ENCODE measurements around the gene NGRN.
"Not testable (repeated sequence)": the region's sequence is repeated elsewhere in the genome, so short reads cannot be mapped to it uniquely, and the experiment has no call there.

Gene NGRN

DNA sequence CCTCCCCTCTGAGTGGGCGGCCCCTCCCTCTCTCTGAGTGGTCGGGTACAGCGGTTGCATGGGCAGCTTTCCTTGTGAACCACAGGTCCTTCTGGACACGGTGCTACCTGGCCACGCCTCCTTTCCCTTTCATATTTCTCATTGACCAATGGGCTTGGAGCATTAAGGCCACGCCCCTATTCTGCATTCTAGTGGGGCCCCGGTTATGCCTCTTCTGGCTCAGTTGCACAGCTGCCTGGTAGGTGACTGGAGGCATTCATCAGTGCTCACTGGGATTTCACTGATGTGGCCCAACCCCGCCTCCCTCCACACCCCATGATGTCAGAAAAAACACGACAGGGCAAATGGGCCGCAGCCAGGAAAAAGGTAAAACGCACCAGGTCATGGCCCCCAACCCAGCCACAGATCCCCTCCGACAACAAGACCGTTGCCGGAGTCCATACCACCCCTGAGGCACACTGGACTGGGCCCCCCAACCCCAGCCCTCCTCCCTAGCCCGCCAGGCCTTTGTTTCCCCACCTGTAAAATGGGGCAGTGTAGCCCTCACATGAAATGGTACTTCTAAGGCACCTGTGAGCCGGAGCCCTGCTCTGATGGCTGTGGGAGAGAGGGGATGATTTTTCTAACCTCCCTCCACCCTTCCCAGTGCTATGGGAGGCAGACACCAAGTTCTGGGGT is 26.3 kb downstream of the NGRN start:
- Histone ChIP-seq H3K9ac (ENCODE audit: low read length) (no peak overlapping the region), H3K4me3 (ENCODE audit: low read length) (no peak overlapping the region), H3K36me3 (ENCODE audit: control insufficient read depth, insufficient read depth, low read length, severe bottlenecking) (no peaks in the 10 kb centered on the region), H3K27me3 (replicated peaks; ENCODE audit: control insufficient read depth, insufficient read depth, low read length) (no peaks in the 10 kb centered on the region), H3K9me3 (ENCODE audit: control insufficient read depth, low read length) (no peaks in the 10 kb centered on the region), H3K4me1 (ENCODE audit: control insufficient read depth, insufficient read depth, low read length) (peaks cover 13% of the 10 kb centered on the region)
- no peak for DNase-seq (ENCODE audit: low read depth)

DNA sequence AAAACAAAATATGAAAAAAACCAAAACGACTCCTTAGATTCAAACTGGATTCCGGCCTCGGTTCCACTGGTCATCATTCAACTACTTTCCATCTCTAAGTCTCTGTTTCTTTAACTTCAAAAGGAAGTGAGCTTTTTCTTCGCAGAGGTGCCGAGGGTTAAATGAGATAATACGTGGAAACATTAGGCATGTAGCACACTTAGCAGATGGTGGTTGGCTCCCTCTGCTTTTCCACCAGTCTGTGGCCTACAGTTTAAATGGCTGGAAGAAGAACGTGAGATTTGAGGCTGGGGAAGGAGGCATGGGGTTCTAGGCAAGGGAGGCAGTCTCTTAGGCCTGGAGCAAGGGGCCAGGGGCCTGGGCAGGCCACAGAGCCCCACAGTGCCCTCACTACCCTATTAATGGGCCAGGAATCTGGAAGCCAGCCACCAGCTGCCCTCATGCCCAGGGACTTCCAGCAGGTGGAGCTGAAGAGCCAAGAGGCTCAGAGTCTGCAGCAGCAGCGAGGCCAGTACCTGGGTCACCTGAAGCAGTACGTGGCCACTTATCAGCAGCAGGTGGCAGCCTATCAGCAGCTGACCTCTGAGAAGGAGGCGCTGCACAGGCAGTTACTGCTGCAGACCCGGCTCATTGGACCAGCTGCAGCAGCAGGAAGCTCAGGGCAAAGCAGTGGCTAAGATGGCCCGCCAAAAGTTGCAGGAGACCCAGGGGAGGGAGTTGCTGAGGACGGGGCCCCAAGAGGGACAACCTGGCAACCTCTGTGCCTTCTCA is 27.8 kb downstream of the NGRN start:
- not testable (repeated sequence) for H3K36me3 ChIP-seq (ENCODE audit: control insufficient read depth, insufficient read depth, low read length, severe bottlenecking); H3K27me3 ChIP-seq (replicated peaks; ENCODE audit: control insufficient read depth, insufficient read depth, low read length); H3K4me3 ChIP-seq (ENCODE audit: low read length); H3K9me3 ChIP-seq (ENCODE audit: control insufficient read depth, low read length); H3K9ac ChIP-seq (ENCODE audit: low read length)
- peaks cover 23% of the 10 kb centered on the region for H3K4me1 ChIP-seq (ENCODE audit: control insufficient read depth, insufficient read depth, low read length)
- DNase-seq (ENCODE audit: low read depth): peak; percentile 69

DNA sequence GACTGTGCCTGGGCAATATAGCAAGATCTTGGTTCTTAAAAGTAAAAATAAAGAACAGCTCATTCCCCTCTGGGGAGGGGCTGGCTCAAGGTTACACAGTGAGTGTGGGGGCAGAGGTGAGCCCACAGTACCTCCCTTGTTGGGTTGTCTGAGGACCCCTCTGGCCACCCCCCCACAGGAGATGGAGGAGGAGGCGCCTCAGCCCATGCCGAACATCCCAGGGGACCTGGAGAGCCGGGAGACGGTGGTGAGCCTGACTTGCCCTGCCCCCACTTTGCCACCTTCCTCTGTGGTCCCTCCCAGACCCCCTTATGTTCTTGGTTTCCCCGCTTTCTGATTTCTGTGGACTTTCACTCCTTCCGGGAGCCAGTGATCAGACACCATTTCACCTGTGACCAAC is 28.7 kb downstream of the NGRN start:
- no peaks in the 10 kb centered on the region for H3K27me3 ChIP-seq (replicated peaks; ENCODE audit: control insufficient read depth, insufficient read depth, low read length)
- peaks cover 30% of the 10 kb centered on the region for H3K4me1 ChIP-seq (ENCODE audit: control insufficient read depth, insufficient read depth, low read length)
- DNase-seq (ENCODE audit: low read depth): no peak
- H3K9ac ChIP-seq (ENCODE audit: low read length): no peak overlapping the region
- no peaks in the 10 kb centered on the region for H3K36me3 ChIP-seq (ENCODE audit: control insufficient read depth, insufficient read depth, low read length, severe bottlenecking)
- no peak overlapping the region for H3K4me3 ChIP-seq (ENCODE audit: low read length)
- no peaks in the 10 kb centered on the region for H3K9me3 ChIP-seq (ENCODE audit: control insufficient read depth, low read length)

- DNase-seq (ENCODE audit: low read depth): no peak
- no peak overlapping the region for H3K4me3 ChIP-seq (ENCODE audit: low read length)
- H3K9me3 ChIP-seq (ENCODE audit: control insufficient read depth, low read length): no peaks in the 10 kb centered on the region
- peaks cover 30% of the 10 kb centered on the region for H3K4me1 ChIP-seq (ENCODE audit: control insufficient read depth, insufficient read depth, low read length)
- H3K27me3 ChIP-seq (replicated peaks; ENCODE audit: control insufficient read depth, insufficient read depth, low read length): no peaks in the 10 kb centered on the region
- H3K36me3 ChIP-seq (ENCODE audit: control insufficient read depth, insufficient read depth, low read length, severe bottlenecking): no peaks in the 10 kb centered on the region
- no peak overlapping the region for H3K9ac ChIP-seq (ENCODE audit: low read length)
Observed at GRCh38 chr15:90294601-90295269, 29.3 kb downstream of the NGRN start.

DNA sequence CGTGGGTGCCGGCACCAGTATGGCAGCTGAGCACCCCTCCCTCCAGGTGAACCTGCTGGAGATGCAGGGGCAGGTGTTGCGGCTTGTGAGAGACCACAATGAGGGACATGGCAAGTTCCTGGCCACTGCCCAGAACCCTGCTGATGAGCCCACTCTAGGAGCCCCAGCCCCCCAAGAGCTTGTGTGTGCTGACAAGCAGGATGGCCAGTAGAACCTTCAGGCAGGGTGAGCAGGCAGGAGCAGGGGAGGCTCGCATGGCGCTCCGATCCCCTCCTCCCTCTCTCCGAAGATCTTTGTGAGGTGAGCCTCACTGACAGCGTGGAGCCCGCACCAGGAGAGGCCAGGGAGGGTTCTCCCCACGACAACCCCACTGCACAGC is 29.8 kb downstream of the NGRN start:
- no peaks in the 10 kb centered on the region for H3K27me3 ChIP-seq (replicated peaks; ENCODE audit: control insufficient read depth, insufficient read depth, low read length)
- H3K36me3 ChIP-seq (ENCODE audit: control insufficient read depth, insufficient read depth, low read length, severe bottlenecking): no peaks in the 10 kb centered on the region
- no peak overlapping the region for H3K4me3 ChIP-seq (ENCODE audit: low read length)
- H3K9ac ChIP-seq (ENCODE audit: low read length): no peak overlapping the region
- no peak for DNase-seq (ENCODE audit: low read depth)
- peaks cover 30% of the 10 kb centered on the region for H3K4me1 ChIP-seq (ENCODE audit: control insufficient read depth, insufficient read depth, low read length)
- no peaks in the 10 kb centered on the region for H3K9me3 ChIP-seq (ENCODE audit: control insufficient read depth, low read length)

- peak; percentile 51 for DNase-seq (ENCODE audit: low read depth)
- H3K9ac ChIP-seq (ENCODE audit: low read length): peak overlapping the region; percentile 49
- not testable (repeated sequence) for H3K9me3 ChIP-seq (ENCODE audit: control insufficient read depth, low read length)
Observed at GRCh38 chr15:90296316-90296884, 30.9 kb downstream of the NGRN start.

GRCh38 chr15:90297021-90297420 is 31.5 kb downstream of the NGRN start:
- peak overlapping the region; percentile 12 for H3K4me3 ChIP-seq (ENCODE audit: low read length)
- no peaks in the 10 kb centered on the region for H3K9me3 ChIP-seq (ENCODE audit: control insufficient read depth, low read length)
- H3K9ac ChIP-seq (ENCODE audit: low read length): peak overlapping the region; percentile 49
- H3K36me3 ChIP-seq (ENCODE audit: control insufficient read depth, insufficient read depth, low read length, severe bottlenecking): no peaks in the 10 kb centered on the region
- DNase-seq (ENCODE audit: low read depth): no peak
- H3K4me1 ChIP-seq (ENCODE audit: control insufficient read depth, insufficient read depth, low read length): peaks cover 38% of the 10 kb centered on the region
- H3K27me3 ChIP-seq (replicated peaks; ENCODE audit: control insufficient read depth, insufficient read depth, low read length): no peaks in the 10 kb centered on the region

More at GRCh38 chr15:90296316-90296884, 30.9 kb downstream of the NGRN start:
- Histone ChIP-seq H3K4me1 (ENCODE audit: control insufficient read depth, insufficient read depth, low read length) (peaks cover 33% of the 10 kb centered on the region), H3K4me3 (ENCODE audit: low read length) (peak overlapping the region; percentile 12)
- H3K27me3 ChIP-seq (replicated peaks; ENCODE audit: control insufficient read depth, insufficient read depth, low read length); H3K36me3 ChIP-seq (ENCODE audit: control insufficient read depth, insufficient read depth, low read length, severe bottlenecking): not testable (repeated sequence)

DNA sequence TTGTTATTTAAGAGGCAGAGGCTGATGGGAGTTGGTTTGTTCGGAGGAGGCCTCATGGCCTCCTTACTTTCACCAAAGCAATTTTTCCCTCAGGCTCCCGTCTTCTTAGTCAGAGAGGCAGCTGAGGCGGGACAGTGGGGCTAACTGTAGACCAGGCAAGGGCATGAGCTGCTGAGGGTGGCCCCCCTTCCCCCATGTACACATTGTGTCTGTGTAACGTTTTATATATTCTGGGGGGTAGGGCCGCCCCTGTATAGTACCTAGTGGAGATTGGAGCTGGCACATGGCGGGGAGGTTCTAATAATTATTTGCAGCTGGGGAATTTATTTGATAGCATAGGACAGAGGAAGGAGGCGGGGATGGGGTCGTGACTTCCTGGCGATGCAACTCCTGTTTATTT is 35.1 kb downstream of the NGRN start:
- DNase-seq (ENCODE audit: low read depth): no peak

DNA sequence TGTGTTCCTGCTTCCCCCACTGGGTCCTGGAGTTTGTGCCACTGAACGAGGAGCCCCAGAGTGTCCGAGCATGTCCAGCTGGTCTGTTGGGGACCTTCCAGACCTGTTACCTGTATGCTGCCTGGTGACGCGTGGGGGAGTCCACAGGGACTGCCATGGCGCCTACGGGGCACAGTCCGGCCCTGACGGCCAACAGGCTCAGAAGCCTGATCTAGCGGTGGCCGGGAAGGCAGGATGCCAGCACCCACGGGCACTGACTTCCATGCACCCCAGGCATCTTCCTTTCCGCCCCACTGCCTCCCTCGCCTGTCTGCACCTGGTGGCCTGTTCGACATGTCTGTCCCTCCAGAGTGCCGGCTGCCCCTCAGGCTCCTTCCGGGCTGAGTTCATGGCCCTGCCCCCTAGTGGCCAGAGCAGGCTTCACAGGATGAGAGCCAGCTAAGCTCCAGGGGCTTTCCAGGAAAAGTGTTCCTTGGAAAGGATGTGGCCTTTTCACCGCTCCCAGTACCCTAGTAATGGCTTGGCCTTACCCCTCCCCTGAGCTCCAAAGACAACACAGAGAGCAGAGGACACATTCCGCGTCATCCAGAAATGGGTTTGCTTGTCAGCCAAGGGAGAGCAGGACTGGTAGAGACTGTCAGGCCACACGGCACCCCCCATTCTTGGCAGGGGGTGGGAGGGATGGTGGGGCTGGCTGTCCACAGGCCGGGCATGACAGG is 35.7 kb downstream of the NGRN start:
- peak; percentile 65 for DNase-seq (ENCODE audit: low read depth)
- no peaks in the 10 kb centered on the region for H3K36me3 ChIP-seq (ENCODE audit: control insufficient read depth, insufficient read depth, low read length, severe bottlenecking)
- peaks cover 42% of the 10 kb centered on the region for H3K4me1 ChIP-seq (ENCODE audit: control insufficient read depth, insufficient read depth, low read length)
- H3K9ac ChIP-seq (ENCODE audit: low read length): no peak overlapping the region
- H3K4me3 ChIP-seq (ENCODE audit: low read length): no peak overlapping the region
- H3K9me3 ChIP-seq (ENCODE audit: control insufficient read depth, low read length): no peaks in the 10 kb centered on the region
- H3K27me3 ChIP-seq (replicated peaks; ENCODE audit: control insufficient read depth, insufficient read depth, low read length): no peaks in the 10 kb centered on the region

More for the DNA sequence above, 35.1 kb downstream of the NGRN start:
- Histone ChIP-seq H3K9me3 (ENCODE audit: control insufficient read depth, low read length) (no peaks in the 10 kb centered on the region), H3K36me3 (ENCODE audit: control insufficient read depth, insufficient read depth, low read length, severe bottlenecking) (no peaks in the 10 kb centered on the region), H3K27me3 (replicated peaks; ENCODE audit: control insufficient read depth, insufficient read depth, low read length) (no peaks in the 10 kb centered on the region), H3K9ac (ENCODE audit: low read length) (no peak overlapping the region), H3K4me1 (ENCODE audit: control insufficient read depth, insufficient read depth, low read length) (peaks cover 41% of the 10 kb centered on the region), H3K4me3 (ENCODE audit: low read length) (no peak overlapping the region)

GRCh38 chr15:90301707-90302300 is 36.3 kb downstream of the NGRN start:
- H3K4me1 ChIP-seq (ENCODE audit: control insufficient read depth, insufficient read depth, low read length): peaks cover 42% of the 10 kb centered on the region
- H3K27me3 ChIP-seq (replicated peaks; ENCODE audit: control insufficient read depth, insufficient read depth, low read length): no peaks in the 10 kb centered on the region
- no peak overlapping the region for H3K9ac ChIP-seq (ENCODE audit: low read length)
- DNase-seq (ENCODE audit: low read depth): no peak
- no peaks in the 10 kb centered on the region for H3K36me3 ChIP-seq (ENCODE audit: control insufficient read depth, insufficient read depth, low read length, severe bottlenecking)
- no peak overlapping the region for H3K4me3 ChIP-seq (ENCODE audit: low read length)
- H3K9me3 ChIP-seq (ENCODE audit: control insufficient read depth, low read length): no peaks in the 10 kb centered on the region
